H1 (cell line): ENCODE results near the gene CDKN2C. TPM values are rescaled to one million over a fixed set of nuclear protein-coding genes. Genes with fewer than 3 reads are reported as not detected.

Experiments used
- BRCA1 ChIP-seq: IDR thresholded peaks from 2 replicates; pipeline ENCODE4 v1.6.1; 2012; ENCODE audit warnings: low read depth, low read length, improper control_type of control experiment
- CHD2 ChIP-seq: IDR thresholded peaks from 2 replicates; pipeline ENCODE4 v1.6.1; 2012; ENCODE audit warnings: low read length, improper control_type of control experiment
- CTBP2 ChIP-seq: IDR thresholded peaks from 2 replicates; pipeline ENCODE4 v1.7.0; 2011; ENCODE audit warnings: borderline replicate concordance, mild to moderate bottlenecking, moderate library complexity, mixed read lengths, low read length; ENCODE audit not compliant: insufficient read depth, insufficient read length
- EGR1 ChIP-seq: IDR thresholded peaks from 2 replicates; pipeline ENCODE4 v1.6.1; 2011; ENCODE audit warnings: low read depth, low read length, borderline replicate concordance
- JUND ChIP-seq: IDR thresholded peaks from 2 replicates; pipeline ENCODE4 v1.6.1; 2011; ENCODE audit warnings: mild to moderate bottlenecking, improper control_type of control experiment, low read length
- NANOG ChIP-seq: IDR thresholded peaks from 2 replicates; pipeline ENCODE4 v1.6.1; 2011; ENCODE audit warnings: low read length, low read depth, mild to moderate bottlenecking, inconsistent platforms; ENCODE audit not compliant: insufficient read depth, poor library complexity, severe bottlenecking
- SUZ12 ChIP-seq: fragments of 200-600 bp; sonication (generic); IDR thresholded peaks from 2 replicates; pipeline ENCODE4 v1.6.1; 2012; ENCODE audit warnings: mild to moderate bottlenecking, inconsistent platforms, low read length, moderate library complexity, mixed read lengths
- polyA plus RNA-seq, 7 experiments: library from polyadenylated mRNA; depleted of rRNA in 3 of 7; stranded (reverse) in 5 of 7; unstranded in 2 of 7; fragments of >200 nt in 5 of 7; fragments of 200-250 nt in 2 of 7; gene quantifications; 1 replicate in 5 of 7; 2 replicates in 1 of 7; 4 replicates in 1 of 7; pipeline versions ENCODE4 v1.2.1 to v1.2.3, GENCODE V29; 2011 to 2013; ENCODE audit warnings: missing spikeins in 2 of 7, mixed read lengths in 2 of 7
- total RNA-seq: library from RNA; stranded (reverse); fragmentation: NEBNext Ultra II Directional; extraction: Animal tissue kit (Norgen Biotek cat#: 25700); gene quantifications from 2 replicates; pipeline ENCODE4 v1.2.1, GENCODE V29; 2021
- TF ChIP-seq, protein P1 (sequence below): IDR thresholded peaks from 2 replicates; pipeline ENCODE4 v1.6.1; 2012; ENCODE audit warnings: low read length, inconsistent platforms

Gene CDKN2C
- total and polyA plus RNA-seq, 2 of the 8 experiments (the other 6 are each of a cell fraction or from before 2014, with no cell fraction given): not detected

DNA sequence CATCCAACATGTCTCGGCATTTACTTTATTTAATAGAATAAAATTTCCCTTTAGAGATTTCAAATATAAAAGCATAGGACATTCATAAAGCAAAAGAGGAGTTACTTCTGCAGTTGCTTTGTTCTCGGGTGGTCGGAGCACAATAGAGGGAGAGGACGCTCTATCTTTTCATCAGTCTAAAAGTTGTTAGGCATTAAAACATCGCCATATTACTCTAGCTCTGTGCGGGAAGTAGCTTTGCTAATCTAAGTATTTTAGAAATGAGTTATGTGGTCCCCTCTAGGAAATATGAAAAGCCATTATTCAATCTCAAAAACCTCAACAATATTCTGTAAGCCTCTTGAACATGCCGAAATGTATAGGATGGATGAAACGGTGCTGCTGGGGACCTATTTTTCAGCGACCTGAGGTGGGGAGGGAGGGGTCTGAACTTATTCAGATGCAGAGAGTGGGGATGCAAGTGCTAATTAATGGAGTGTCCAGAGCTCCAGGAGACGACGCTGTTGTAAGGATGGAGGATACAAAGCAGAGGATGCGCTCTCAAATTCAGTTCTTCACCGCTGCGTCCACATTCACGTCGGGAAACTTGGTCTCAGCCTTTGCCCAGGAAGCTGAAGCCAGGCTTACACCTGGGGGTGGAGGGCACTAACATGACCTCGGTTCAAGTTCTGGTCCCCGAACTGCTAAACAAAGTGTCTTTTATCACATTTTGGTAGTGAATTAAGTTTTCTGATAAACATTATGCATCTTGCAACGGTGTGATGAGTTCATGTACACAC, 6.3 kb downstream of the CDKN2C start (continued):
- TF ChIP-seq NANOG (no peak), EGR1 (0 out of 2 replicates have a peak, but pooled peaks have one; percentile 15), CTBP2 (peak; percentile 39), CHD2 (no peak), BRCA1 (no peak), JUND (no peak), SUZ12 (peak; percentile 89; the same call in 1 of the 2 replicates)
- TF ChIP-seq, protein P1, sequence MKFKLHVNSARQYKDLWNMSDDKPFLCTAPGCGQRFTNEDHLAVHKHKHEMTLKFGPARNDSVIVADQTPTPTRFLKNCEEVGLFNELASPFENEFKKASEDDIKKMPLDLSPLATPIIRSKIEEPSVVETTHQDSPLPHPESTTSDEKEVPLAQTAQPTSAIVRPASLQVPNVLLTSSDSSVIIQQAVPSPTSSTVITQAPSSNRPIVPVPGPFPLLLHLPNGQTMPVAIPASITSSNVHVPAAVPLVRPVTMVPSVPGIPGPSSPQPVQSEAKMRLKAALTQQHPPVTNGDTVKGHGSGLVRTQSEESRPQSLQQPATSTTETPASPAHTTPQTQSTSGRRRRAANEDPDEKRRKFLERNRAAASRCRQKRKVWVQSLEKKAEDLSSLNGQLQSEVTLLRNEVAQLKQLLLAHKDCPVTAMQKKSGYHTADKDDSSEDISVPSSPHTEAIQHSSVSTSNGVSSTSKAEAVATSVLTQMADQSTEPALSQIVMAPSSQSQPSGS: no peak
- TF ChIP-seq, all 59 proteins: peak for 6
